Stimulated activated CD8-positive, alpha-beta memory T cell treated with anti-CD3 and anti-CD28 coated beads, Interleukin-4, amount 100 ng/mL, for 24 hours (primary cell): Measurements from ENCODE around the gene GNE.
"Not testable (repeated sequence)": the region's sequence is repeated elsewhere in the genome, so short reads cannot be mapped to it uniquely, and the experiment has no call there.

ENCODE experiments used
- DNase-seq: peaks from one replicate; pipeline ENCODE4 v3.0.0-alpha.2; 2020; ENCODE audit warnings: low read depth

GNE gene

GRCh38 chr9:36258208-36258995 is at the start of gene GNE:
Gene GNE, minus strand, starts transcription at chr9:36258448. Its CDS starts 9,093 bp downstream, at chr9:36249355.
- DNase-seq = peak; percentile 97

GRCh38 chr9:36306471-36307306 is 48.4 kb upstream of the GNE start:
- DNase-seq = no peak

- not testable (repeated sequence) for DNase-seq
Observed at GRCh38 chr9:36304366-36304765, 46.1 kb upstream of the GNE start.

GRCh38 chr9:36301227-36301626 is 43.0 kb upstream of the GNE start:
- DNase-seq = no peak

GRCh38 chr9:36298566-36298965 is 40.3 kb upstream of the GNE start:
- DNase-seq = no peak

GRCh38 chr9:36297798-36298197 is 39.5 kb upstream of the GNE start:
- no peak for DNase-seq

- DNase-seq = not testable (repeated sequence)
Observed at GRCh38 chr9:36294996-36295395, 36.7 kb upstream of the GNE start.

GRCh38 chr9:36293918-36294317 is 35.7 kb upstream of the GNE start:
- no peak for DNase-seq

- DNase-seq = no peak
Observed at GRCh38 chr9:36293171-36293570, 34.9 kb upstream of the GNE start.

GRCh38 chr9:36292641-36293040 is 34.4 kb upstream of the GNE start:
- no peak for DNase-seq

- no peak for DNase-seq
Observed at GRCh38 chr9:36290996-36291395, 32.7 kb upstream of the GNE start.

- no peak for DNase-seq
Observed at GRCh38 chr9:36289836-36290435, 31.7 kb upstream of the GNE start.

GRCh38 chr9:36288070-36288469 is 29.8 kb upstream of the GNE start:
- no peak for DNase-seq

- DNase-seq = no peak
Observed at GRCh38 chr9:36286388-36286787, 28.1 kb upstream of the GNE start.

- no peak for DNase-seq
Observed at GRCh38 chr9:36284226-36284625, 26.0 kb upstream of the GNE start.

- no peak for DNase-seq
Observed at GRCh38 chr9:36282275-36282674, 24.0 kb upstream of the GNE start.

GRCh38 chr9:36280989-36281388 is 22.7 kb upstream of the GNE start:
- no peak for DNase-seq

GRCh38 chr9:36278243-36278642 is 20.0 kb upstream of the GNE start:
- DNase-seq = no peak

- DNase-seq = no peak
Observed at GRCh38 chr9:36276781-36277181, 18.5 kb upstream of the GNE start.

- no peak for DNase-seq
Observed at GRCh38 chr9:36276254-36276653, 18.0 kb upstream of the GNE start.

- DNase-seq = no peak
Observed at GRCh38 chr9:36275060-36275459, 16.8 kb upstream of the GNE start.

GRCh38 chr9:36273354-36273753 is 15.1 kb upstream of the GNE start:
- not testable (repeated sequence) for DNase-seq

- DNase-seq = no peak
Observed at GRCh38 chr9:36268007-36268427, 9.8 kb upstream of the GNE start.
